Measurements from ENCODE around the gene MAB21L2.

MAB21L2 gene

GRCh38 chr4:150585611-150586010, 3.7 kb downstream of the MAB21L2 start:
- Histone ChIP-seq H3K9me3 (ENCODE audit: control insufficient read depth, insufficient read depth, low read depth, low read length) (no peaks in the 10 kb centered on the region), H3K27ac (ENCODE audit: extremely low read depth, low read depth, low read length) (no peak overlapping the region), H3K4me1 (ENCODE audit: control insufficient read depth, insufficient read depth, low read length) (no peaks in the 10 kb centered on the region), H3K36me3 (ENCODE audit: control insufficient read depth in 2 of 2, insufficient read depth in 1 of 2, low read length in 2 of 2) (peaks cover 0 to 12% of the 10 kb centered on the region in 2 experiments; a peak in 1 of 3 replicates), H3K4me3 (ENCODE audit: low read depth, low read length) (no peak overlapping the region)
- ChIA-PET POLR2A (no interaction called here), CTCF (no interaction called here)
- TF ChIP-seq ZNF530 (tag by site-specific recombination; IDR thresholded peaks at IDR 0.05; ENCODE audit: low read depth) (no peak), GLI4 (tag by site-specific recombination; IDR thresholded peaks at IDR 0.05) (no peak), ZNF510 (tag by site-specific recombination; IDR thresholded peaks at IDR 0.05; ENCODE audit: insufficient replicate concordance) (no peak), ZNF324 (tag by site-specific recombination; IDR thresholded peaks at IDR 0.05) (no peak), ZNF623 (tag by site-specific recombination; IDR thresholded peaks at IDR 0.05) (no peak), FEZF1 (tag by site-specific recombination; IDR thresholded peaks at IDR 0.05) (no peak), CTCF (tag by site-specific recombination; IDR thresholded peaks at IDR 0.05) (no peak)

DNA sequence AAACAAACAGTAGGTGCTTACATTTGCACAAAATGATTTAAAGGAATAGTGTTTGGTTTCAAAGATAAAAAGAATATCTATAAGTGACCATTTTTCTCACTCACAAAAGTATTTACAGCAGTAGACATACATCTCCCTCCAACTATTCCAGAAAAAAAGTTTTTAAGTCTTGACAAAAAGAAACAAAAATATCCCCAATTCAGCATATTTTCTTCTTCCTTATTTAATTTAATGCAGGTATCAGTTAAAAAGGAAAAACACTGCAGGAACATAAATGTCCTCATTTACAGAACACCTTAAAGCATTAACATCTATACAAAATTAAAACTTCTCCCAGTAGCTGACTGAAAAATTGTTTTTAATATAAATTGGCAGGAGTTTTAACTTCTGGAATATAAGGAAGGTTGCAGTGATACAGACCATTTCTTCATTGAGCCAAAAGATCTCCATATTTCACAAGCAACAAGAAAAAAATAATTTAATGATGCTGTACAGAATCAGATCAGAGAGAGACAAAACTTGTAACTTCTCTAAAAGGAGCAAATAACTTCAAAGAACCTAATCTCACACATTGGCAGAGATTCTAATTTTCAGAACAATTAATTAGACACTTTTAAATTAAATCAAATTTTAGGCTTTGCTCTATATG, 4.3 kb downstream of the MAB21L2 start:
- POLR2A ChIA-PET: no interaction called here
- no peak overlapping the region for H3K27ac ChIP-seq (ENCODE audit: extremely low read depth, low read depth, low read length)
- CTCF ChIA-PET: no interaction called here
- no peak overlapping the region for H3K4me3 ChIP-seq (ENCODE audit: low read depth, low read length)
- no peaks in the 10 kb centered on the region for H3K4me1 ChIP-seq (ENCODE audit: control insufficient read depth, insufficient read depth, low read length)
- TF ChIP-seq, protein P1, sequence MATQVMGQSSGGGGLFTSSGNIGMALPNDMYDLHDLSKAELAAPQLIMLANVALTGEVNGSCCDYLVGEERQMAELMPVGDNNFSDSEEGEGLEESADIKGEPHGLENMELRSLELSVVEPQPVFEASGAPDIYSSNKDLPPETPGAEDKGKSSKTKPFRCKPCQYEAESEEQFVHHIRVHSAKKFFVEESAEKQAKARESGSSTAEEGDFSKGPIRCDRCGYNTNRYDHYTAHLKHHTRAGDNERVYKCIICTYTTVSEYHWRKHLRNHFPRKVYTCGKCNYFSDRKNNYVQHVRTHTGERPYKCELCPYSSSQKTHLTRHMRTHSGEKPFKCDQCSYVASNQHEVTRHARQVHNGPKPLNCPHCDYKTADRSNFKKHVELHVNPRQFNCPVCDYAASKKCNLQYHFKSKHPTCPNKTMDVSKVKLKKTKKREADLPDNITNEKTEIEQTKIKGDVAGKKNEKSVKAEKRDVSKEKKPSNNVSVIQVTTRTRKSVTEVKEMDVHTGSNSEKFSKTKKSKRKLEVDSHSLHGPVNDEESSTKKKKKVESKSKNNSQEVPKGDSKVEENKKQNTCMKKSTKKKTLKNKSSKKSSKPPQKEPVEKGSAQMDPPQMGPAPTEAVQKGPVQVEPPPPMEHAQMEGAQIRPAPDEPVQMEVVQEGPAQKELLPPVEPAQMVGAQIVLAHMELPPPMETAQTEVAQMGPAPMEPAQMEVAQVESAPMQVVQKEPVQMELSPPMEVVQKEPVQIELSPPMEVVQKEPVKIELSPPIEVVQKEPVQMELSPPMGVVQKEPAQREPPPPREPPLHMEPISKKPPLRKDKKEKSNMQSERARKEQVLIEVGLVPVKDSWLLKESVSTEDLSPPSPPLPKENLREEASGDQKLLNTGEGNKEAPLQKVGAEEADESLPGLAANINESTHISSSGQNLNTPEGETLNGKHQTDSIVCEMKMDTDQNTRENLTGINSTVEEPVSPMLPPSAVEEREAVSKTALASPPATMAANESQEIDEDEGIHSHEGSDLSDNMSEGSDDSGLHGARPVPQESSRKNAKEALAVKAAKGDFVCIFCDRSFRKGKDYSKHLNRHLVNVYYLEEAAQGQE (tag by site-specific recombination; IDR thresholded peaks at IDR 0.05): no peak
- TF ChIP-seq SP3 (tag by site-specific recombination; IDR thresholded peaks at IDR 0.05) (no peak), BCL11A (tag by site-specific recombination; IDR thresholded peaks at IDR 0.05; ENCODE audit: low read depth) (no peak), TRIM28 (IDR thresholded peaks at IDR 0.05; ENCODE audit: borderline replicate concordance, low read length) (no peak), ZFP37 (tag by site-specific recombination; IDR thresholded peaks at IDR 0.05) (no peak), ZNF548 (tag by site-specific recombination; IDR thresholded peaks at IDR 0.05) (no peak), ZNF660 (tag by site-specific recombination; IDR thresholded peaks at IDR 0.05) (no peak), ZNF138 (tag by site-specific recombination; IDR thresholded peaks at IDR 0.05; ENCODE audit: borderline replicate concordance) (no peak), ZNF223 (tag by site-specific recombination; IDR thresholded peaks at IDR 0.05) (no peak), ZNF623 (tag by site-specific recombination; IDR thresholded peaks at IDR 0.05) (no peak)
- peaks cover 0 to 12% of the 10 kb centered on the region in 2 experiments; a peak in 1 of 3 replicates for H3K36me3 ChIP-seq (ENCODE audit: control insufficient read depth in 2 of 2, insufficient read depth in 1 of 2, low read length in 2 of 2)
- H3K9me3 ChIP-seq (ENCODE audit: control insufficient read depth, insufficient read depth, low read depth, low read length): no peaks in the 10 kb centered on the region

DNA sequence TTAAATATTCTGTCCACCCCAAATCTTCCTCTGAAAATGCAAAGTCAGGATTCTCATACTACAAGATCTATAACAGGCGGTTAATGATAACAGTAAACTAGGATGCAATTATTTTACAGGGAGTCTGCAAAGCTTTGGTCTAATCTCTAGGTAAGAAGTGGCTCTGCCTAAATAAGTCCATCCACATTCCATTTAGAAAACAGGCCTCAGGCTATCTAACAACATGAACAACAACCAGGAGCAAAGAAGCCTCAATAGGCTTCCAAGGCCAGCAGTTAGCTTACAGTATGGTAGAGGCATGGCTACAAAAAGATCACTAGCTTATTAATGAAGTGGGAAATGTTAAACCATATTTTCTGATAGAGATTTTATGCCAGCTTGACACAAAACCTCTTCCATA, 6.4 kb downstream of the MAB21L2 start:
- TF ChIP-seq ZNF555 (tag by site-specific recombination; conservative IDR thresholded peaks at IDR 0.05): no peak
- TF ChIP-seq ZNF747 (tag by site-specific recombination; IDR thresholded peaks at IDR 0.05): no peak
- Histone ChIP-seq H3K27ac (ENCODE audit: extremely low read depth, low read depth, low read length) (no peak overlapping the region), H3K9me3 (ENCODE audit: control insufficient read depth, insufficient read depth, low read depth, low read length) (no peaks in the 10 kb centered on the region), H3K4me3 (ENCODE audit: low read depth, low read length) (no peak overlapping the region), H3K4me1 (ENCODE audit: control insufficient read depth, insufficient read depth, low read length) (no peaks in the 10 kb centered on the region), H3K36me3 (ENCODE audit: control insufficient read depth in 2 of 2, insufficient read depth in 1 of 2, low read length in 2 of 2) (peaks cover 0 to 6% of the 10 kb centered on the region in 2 experiments; a peak in 1 of 3 replicates)
- CTCF ChIA-PET: interaction anchor here (0.5 to 0.7 kb wide), 2 partner anchors 234 to 287 kb away, joined by 3 read pairs; no protein-coding TSS in a partner anchor
- POLR2A ChIA-PET: no interaction called here

All from HEK293 (cell line).